ENCODE measurements around the gene ANK2.

DNA sequence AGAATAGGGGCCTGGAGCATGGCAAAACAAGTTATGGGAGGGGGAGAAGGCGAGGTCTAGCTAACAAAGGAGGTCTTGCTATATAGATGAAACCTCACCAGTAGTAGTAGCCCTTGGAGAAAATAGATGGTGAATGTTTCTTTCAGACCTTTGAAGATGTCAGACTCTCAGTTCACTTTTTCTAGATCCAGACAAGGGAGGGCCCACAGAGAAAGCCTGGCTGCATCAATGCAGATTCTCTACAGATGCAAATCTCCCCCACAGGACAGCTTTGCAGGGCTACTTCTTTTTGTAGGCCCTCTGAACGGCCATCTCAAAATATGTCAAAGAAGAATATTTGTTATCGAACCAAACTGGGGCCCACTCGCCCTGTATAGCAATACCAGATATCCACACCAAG, 159.7 kb downstream of the ANK2 start:
- TF ChIP-seq, protein P1, sequence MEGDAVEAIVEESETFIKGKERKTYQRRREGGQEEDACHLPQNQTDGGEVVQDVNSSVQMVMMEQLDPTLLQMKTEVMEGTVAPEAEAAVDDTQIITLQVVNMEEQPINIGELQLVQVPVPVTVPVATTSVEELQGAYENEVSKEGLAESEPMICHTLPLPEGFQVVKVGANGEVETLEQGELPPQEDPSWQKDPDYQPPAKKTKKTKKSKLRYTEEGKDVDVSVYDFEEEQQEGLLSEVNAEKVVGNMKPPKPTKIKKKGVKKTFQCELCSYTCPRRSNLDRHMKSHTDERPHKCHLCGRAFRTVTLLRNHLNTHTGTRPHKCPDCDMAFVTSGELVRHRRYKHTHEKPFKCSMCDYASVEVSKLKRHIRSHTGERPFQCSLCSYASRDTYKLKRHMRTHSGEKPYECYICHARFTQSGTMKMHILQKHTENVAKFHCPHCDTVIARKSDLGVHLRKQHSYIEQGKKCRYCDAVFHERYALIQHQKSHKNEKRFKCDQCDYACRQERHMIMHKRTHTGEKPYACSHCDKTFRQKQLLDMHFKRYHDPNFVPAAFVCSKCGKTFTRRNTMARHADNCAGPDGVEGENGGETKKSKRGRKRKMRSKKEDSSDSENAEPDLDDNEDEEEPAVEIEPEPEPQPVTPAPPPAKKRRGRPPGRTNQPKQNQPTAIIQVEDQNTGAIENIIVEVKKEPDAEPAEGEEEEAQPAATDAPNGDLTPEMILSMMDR (IDR thresholded peaks at IDR 0.05; ENCODE audit: insufficient read depth, low read depth, low read length), result no peak
- no peak for TF ChIP-seq EZH2 (IDR thresholded peaks at IDR 0.05; ENCODE audit: insufficient read depth, low read length)

Data from astrocyte (in vitro differentiated cells and primary cell).